GM19193 (cell line): ENCODE results near the gene NUTM2B.
"Not testable (repeated sequence)": the region's sequence is repeated elsewhere in the genome, so short reads cannot be mapped to it uniquely, and the experiment has no call there.

Experiments used
- POLR2A ChIP-seq: IDR thresholded peaks from 4 replicates; pipeline ENCODE4 v1.6.1; 2011; ENCODE audit not compliant: insufficient read depth, insufficient read length; ENCODE audit errors: extremely low read depth

Gene NUTM2B

GRCh38 chr10:79702927-79703326, at the start of gene NUTM2B:
Gene NUTM2B, plus strand, starts transcription at chr10:79703227. Its CDS starts 383 bp downstream, at chr10:79703610.
- not testable (repeated sequence) for TF ChIP-seq POLR2A
